GM20431 (cell line): ENCODE measurements around the gene CASKIN1.
"Not testable (repeated sequence)": the region's sequence is repeated elsewhere in the genome, so short reads cannot be mapped to it uniquely, and the experiment has no call there.

Source experiments
- in situ Hi-C: fragments of 300-500 bp; cut with MseI, MboI; formaldehyde crosslinking; loops from one replicate; pipeline ENCODE4 v1.15.0; 2020; ENCODE audit warnings: low sequenced_read_pairs; ENCODE audit not compliant: unreplicated experiment

Gene CASKIN1, protein sequence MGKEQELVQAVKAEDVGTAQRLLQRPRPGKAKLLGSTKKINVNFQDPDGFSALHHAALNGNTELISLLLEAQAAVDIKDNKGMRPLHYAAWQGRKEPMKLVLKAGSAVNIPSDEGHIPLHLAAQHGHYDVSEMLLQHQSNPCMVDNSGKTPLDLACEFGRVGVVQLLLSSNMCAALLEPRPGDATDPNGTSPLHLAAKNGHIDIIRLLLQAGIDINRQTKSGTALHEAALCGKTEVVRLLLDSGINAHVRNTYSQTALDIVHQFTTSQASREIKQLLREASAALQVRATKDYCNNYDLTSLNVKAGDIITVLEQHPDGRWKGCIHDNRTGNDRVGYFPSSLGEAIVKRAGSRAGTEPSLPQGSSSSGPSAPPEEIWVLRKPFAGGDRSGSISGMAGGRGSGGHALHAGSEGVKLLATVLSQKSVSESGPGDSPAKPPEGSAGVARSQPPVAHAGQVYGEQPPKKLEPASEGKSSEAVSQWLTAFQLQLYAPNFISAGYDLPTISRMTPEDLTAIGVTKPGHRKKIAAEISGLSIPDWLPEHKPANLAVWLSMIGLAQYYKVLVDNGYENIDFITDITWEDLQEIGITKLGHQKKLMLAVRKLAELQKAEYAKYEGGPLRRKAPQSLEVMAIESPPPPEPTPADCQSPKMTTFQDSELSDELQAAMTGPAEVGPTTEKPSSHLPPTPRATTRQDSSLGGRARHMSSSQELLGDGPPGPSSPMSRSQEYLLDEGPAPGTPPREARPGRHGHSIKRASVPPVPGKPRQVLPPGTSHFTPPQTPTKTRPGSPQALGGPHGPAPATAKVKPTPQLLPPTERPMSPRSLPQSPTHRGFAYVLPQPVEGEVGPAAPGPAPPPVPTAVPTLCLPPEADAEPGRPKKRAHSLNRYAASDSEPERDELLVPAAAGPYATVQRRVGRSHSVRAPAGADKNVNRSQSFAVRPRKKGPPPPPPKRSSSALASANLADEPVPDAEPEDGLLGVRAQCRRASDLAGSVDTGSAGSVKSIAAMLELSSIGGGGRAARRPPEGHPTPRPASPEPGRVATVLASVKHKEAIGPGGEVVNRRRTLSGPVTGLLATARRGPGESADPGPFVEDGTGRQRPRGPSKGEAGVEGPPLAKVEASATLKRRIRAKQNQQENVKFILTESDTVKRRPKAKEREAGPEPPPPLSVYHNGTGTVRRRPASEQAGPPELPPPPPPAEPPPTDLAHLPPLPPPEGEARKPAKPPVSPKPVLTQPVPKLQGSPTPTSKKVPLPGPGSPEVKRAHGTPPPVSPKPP (N-terminal part only)

GRCh38 chr16:2196162-2196980, at the start of gene CASKIN1:
CASKIN1 (minus strand) TSS chr16:2196605; CDS start chr16:2196432, 173 bp downstream.
- in situ Hi-C loops: no loop called here

DNA sequence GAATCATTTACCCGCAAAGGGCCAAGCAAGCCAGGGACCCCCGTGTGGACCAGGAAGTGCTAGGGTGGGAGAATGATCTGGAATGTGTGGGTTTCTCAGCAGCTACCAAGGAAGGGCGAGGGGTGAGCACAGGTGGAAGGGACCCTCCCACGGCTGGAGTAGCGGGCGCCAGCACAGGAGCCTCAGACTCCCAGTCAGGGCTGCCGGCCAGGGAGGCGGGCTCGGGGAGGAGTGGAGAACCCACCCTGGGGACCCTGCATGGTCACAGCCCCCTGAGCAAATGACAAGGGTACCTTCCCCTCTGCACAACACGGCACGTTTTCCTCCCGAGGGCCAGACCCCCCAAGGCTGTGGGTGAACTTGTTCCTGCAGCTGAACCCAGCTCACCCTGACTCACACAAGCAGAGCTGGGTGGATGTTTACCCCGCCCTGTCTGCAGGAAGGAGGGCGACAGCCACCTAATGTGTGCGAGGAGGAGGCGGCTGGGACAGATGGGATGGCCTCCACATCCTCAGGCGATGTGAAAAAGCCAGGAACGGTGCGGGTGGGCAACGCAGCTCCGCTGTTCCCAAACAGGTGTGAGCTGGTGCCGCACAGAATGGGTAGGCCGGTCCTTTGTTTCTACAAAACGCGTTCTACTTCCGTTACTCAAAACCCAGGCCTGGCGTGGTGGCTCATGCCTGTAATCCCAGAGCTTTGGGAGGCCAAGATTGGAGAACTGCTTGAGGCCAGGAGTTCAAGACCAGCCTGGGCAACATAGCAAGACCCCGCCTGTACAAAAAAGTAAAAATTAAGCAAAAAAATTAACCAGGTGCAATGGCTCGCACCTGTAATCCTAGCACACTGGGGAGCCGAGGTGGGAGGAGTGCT, 48.8 kb upstream of the CASKIN1 start:
- in situ Hi-C loops: no loop called here

DNA sequence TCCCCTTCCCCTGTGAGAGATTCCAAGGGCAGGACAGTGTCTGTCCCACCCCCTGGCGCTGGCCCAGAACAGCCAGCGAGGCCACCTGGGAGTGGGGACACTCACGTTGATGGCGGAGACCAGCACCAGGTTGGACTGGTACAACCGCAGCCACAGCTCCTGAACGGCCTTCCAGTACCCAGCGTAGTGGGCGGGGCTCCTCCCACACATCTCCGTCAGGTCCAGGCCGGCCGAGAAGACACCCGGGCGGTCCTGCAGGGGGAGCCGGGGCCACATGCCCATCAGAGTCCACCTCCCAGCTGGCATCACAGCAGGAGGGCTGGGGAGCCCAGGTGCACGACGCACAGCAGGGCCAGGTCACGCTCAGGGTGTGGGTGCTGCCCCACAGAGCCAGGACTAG, 47.9 kb upstream of the CASKIN1 start:
- in situ Hi-C loops: no loop called here

DNA sequence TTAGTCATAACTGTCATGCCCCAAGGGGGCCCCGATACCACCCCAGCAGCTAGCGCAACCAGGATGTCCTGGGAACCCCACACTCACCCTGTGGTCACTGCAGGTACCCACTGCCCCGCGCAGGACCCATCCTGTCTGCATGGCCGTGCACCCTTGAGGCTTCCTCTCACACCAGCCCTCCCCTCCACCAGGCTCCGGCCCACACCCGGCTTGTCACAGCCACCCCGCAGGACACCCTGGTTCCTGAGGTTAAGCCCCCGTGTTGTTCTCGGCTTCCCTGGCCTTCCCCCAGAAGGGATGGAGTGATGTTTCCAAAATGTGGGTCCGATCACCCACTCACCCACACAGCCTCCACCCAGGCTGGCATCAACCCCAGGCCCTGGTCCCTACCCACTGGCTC, 47.4 kb upstream of the CASKIN1 start:
- in situ Hi-C loops: no loop called here

GRCh38 chr16:2243031-2243528, 46.7 kb upstream of the CASKIN1 start:
- in situ Hi-C loops: no loop called here

GRCh38 chr16:2242598-2242997, 46.2 kb upstream of the CASKIN1 start:
- in situ Hi-C loops: no loop called here

- in situ Hi-C loops: not testable (repeated sequence)
These were observed 43.9 kb upstream of the CASKIN1 start for GRCh38 chr16:2240331-2240730.

GRCh38 chr16:2238838-2239675, 42.7 kb upstream of the CASKIN1 start:
- in situ Hi-C loops: no loop called here

- in situ Hi-C loops: no loop called here
These were observed 41.9 kb upstream of the CASKIN1 start for GRCh38 chr16:2238150-2238837.

DNA sequence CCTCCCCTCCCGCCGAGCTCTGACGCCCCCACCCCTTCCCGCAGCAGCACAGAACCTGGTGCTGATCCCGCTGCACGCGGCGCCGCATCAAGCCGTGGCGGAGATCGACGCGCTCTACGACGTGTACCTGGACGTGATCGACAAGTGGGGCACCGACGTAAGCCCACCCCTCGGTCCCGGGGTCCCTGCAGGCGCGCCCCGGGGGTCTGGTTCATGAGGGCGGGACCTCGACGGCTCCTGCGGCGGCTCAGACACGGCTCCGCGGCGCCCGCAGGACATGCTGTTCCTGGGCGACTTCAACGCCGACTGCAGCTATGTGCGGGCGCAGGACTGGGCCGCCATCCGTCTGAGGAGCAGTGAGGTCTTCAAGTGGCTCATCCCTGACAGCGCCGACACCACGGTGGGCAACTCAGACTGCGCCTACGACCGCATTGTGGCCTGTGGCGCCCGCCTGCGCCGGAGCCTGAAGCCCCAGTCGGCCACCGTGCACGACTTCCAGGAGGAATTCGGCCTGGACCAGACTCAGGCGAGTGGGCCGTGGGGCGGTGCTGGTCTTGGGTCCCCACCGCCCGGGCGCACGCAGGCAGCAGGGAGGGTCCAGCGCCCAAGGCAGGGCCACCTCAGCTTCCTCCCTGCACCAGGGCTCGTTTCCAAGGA, 41.2 kb upstream of the CASKIN1 start:
- in situ Hi-C loops: no loop called here

DNA sequence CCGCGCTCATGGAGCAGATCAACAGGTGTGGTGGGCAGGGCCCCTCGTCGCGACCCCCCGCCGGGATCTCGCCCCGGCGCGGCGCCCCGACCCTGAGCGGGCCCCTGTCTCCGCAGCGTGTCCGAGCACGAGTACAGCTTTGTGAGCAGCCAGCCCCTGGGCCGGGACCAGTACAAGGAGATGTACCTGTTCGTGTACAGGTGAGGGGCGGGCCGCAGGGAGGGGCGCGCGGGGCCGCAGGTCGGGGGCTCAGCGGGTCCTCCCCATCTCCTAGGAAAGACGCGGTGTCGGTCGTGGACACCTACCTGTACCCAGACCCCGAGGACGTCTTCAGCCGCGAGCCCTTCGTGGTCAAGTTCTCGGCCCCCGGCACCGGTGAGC, 40.7 kb upstream of the CASKIN1 start:
- in situ Hi-C loops: no loop called here

DNA sequence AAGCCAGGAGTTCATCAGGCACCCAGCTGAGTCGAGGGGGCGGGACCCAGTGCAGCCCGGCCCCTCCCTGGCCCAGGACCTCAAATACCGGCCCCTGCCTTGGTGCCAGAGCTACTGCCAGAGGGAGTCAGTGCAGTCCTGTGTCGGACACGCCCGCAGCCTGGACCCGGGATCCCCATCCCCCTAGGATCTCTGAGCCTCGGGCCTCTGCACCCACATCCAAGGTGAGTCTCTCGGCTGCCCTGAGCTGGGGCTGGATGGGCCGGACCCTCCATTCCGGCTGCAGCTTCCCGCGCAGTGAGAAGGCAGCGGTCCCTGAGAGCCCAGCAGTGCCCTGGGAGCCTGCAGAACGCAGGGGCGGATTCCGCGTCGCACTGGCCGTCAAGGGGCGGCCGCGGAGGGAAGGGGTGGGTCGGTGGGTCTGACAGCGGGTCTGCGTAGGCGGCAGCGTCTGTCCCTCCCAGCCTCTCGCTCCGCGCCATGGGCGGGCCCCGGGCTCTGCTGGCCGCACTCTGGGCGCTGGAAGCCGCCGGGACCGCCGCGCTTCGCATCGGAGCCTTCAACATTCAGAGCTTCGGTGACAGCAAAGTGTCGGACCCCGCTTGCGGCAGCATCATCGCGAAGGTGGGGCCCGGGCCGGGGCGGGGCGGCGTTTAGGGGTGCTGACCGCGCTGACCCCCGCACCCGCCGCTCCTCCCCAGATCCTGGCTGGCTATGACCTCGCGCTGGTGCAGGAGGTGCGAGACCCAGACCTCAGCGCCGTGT, 40.1 kb upstream of the CASKIN1 start, which contains the start of gene DNASE1L2:
DNASE1L2 (plus strand) TSS at position 108 of the 765 bp plus-strand sequence; CDS start at position 481, 373 bp downstream.
- in situ Hi-C loops: no loop called here

DNA sequence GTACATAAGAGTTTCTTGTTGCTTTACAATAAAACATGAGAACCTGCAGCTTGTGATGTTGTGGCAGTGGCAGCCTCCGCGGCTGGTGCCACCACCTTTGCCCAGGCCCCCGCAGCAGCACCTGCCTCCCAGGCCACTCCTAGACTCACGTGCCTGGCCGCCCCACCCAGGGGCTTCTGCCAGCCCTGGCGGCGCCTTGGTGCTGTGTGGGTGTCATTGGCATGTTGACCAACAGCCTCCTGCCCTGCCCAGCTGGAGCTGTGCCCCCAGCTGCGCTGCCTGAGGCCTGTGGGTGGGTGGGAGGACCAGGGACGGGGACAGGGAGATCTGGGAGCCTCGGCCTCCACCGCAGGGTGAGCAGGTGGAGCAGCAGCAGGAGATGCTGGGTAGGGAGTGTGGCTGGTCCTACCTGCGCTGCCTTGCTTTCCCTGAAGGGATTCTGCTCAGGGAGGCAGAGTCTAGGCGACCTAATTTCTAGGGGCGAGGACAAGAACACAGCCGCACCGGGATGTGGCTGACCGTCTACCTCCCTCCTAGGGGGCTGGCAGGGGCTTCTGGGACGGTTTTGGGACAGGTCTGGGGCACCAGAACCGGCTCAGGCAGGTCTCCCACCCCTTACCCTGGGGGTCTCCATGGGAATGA, 39.4 kb upstream of the CASKIN1 start:
- in situ Hi-C loops: no loop called here

GRCh38 chr16:2235234-2235651, 38.8 kb upstream of the CASKIN1 start:
- in situ Hi-C loops: no loop called here

DNA sequence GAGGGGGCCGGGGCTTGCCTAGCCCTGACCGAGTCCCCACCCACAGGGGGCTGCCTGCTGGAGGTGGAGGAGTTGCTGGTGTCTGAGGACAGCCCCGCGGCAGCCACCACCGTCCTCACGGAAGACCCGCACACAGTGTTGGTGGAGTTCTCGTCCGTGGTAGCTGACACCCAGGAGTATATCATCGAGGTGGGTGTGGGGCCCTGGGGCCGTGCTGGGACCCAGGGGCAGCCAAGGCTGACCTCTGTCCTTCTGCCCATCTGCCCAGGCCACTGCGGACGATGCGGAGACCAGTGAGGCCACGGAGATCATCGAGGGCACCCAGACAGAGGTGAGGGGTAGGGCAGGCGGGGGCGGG, 38.4 kb upstream of the CASKIN1 start:
- in situ Hi-C loops: no loop called here
